ENCODE data around the gene PLK1. TPM values are rescaled to one million over a fixed set of nuclear protein-coding genes. Genes with fewer than 3 reads are reported as not detected.
"Not testable (repeated sequence)": the region's sequence is repeated elsewhere in the genome, so short reads cannot be mapped to it uniquely, and the experiment has no call there.

The PLK1 gene
- total and polyA plus RNA-seq, 2 of the 13 experiments (the other 11 are each of a cell fraction or from before 2014, with no cell fraction given): 71.5 to 76.3 TPM

GRCh38 chr16:23722613-23723240, 44.0 kb downstream of the PLK1 start (continued):
- TF ChIP-seq TFE3 (CRISPR knock-in tag; IDR thresholded peaks at IDR 0.05) (peak; percentile 88), NR2F1 (CRISPR knock-in tag; IDR thresholded peaks at IDR 0.05) (peak; percentile 43 to 82; a peak in 3 of 4 replicates), ZNF710 (CRISPR knock-in tag; IDR thresholded peaks at IDR 0.05; ENCODE audit: borderline replicate concordance) (0 out of 2 replicates have a peak, but pooled peaks have one; percentile 42), PPARG (CRISPR knock-in tag; conservative IDR thresholded peaks at IDR 0.05) (peak; percentile 49; the same call in 1 of the 2 replicates), POGZ (CRISPR knock-in tag; IDR thresholded peaks at IDR 0.05) (0 out of 2 replicates have a peak, but pooled peaks have one; percentile 42), ZNF879 (CRISPR knock-in tag; IDR thresholded peaks at IDR 0.05) (0 out of 2 replicates have a peak, but pooled peaks have one; percentile 43), SOX13 (CRISPR knock-in tag; conservative IDR thresholded peaks at IDR 0.05 in 1 of 2, IDR thresholded peaks at IDR 0.05 in 1 of 2) (peak in 1 of 2 experiments; percentile 73; a peak in 2 of 4 replicates), ZMYM3 (CRISPR knock-in tag; IDR thresholded peaks at IDR 0.05) (0 out of 2 replicates have a peak, but pooled peaks have one; percentile 36), MED1 (CRISPR knock-in tag; IDR thresholded peaks at IDR 0.05) (peak; percentile 34; the same call in 1 of the 2 replicates), REPIN1 (CRISPR knock-in tag; IDR thresholded peaks at IDR 0.05; ENCODE audit: borderline replicate concordance, low read depth) (peak; percentile 44; the same call in 1 of the 2 replicates), HNF4G (IDR thresholded peaks at IDR 0.05; ENCODE audit: borderline replicate concordance, low read depth, low read length) (peak; percentile 46; the same call in 1 of the 2 replicates), HNF4G (CRISPR knock-in tag; IDR thresholded peaks at IDR 0.05; ENCODE audit: borderline replicate concordance, low read depth) (0 out of 2 replicates have a peak, but pooled peaks have one; percentile 27), PAXIP1 (CRISPR knock-in tag; conservative IDR thresholded peaks at IDR 0.05) (peak; percentile 79)
- TF ChIP-seq, protein P1, sequence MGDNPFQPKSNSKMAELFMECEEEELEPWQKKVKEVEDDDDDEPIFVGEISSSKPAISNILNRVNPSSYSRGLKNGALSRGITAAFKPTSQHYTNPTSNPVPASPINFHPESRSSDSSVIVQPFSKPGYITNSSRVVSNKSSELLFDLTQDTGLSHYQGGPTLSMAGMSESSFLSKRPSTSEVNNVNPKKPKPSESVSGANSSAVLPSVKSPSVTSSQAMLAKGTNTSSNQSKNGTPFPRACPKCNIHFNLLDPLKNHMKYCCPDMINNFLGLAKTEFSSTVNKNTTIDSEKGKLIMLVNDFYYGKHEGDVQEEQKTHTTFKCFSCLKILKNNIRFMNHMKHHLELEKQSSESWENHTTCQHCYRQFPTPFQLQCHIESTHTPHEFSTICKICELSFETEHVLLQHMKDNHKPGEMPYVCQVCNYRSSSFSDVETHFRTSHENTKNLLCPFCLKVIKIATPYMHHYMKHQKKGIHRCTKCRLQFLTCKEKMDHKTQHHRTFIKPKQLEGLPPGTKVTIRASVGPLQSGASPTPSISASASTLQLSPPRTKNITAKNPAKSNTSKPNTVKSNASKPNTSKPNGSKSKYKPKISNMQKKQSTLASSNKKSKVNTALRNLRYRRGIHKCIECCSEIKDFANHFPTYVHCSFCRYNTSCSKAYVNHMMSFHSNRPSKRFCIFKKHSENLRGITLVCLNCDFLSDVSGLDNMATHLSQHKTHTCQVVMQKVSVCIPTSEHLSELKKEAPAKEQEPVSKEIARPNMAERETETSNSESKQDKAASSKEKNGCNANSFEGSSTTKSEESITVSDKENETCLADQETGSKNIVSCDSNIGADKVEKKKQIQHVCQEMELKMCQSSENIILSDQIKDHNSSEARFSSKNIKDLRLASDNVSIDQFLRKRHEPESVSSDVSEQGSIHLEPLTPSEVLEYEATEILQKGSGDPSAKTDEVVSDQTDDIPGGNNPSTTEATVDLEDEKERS (CRISPR knock-in tag; IDR thresholded peaks at IDR 0.05): 0 out of 2 replicates have a peak, but pooled peaks have one; percentile 66
- TF ChIP-seq, protein P2, sequence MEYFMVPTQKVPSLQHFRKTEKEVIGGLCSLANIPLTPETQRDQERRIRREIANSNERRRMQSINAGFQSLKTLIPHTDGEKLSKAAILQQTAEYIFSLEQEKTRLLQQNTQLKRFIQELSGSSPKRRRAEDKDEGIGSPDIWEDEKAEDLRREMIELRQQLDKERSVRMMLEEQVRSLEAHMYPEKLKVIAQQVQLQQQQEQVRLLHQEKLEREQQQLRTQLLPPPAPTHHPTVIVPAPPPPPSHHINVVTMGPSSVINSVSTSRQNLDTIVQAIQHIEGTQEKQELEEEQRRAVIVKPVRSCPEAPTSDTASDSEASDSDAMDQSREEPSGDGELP (IDR thresholded peaks at IDR 0.05; ENCODE audit: borderline replicate concordance, low read depth): peak; percentile 67; the same call in 1 of the 2 replicates
- not testable (repeated sequence) for TF ChIP-seq SOX13 (IDR thresholded peaks at IDR 0.05)

Measured in HepG2 (cell line).